HEK293 (cell line): Measurements from ENCODE around the gene MYH7B.

Source experiments
- GLIS1 ChIP-seq: fragments of 450-650 bp; formaldehyde crosslinking; IDR thresholded peaks from 2 replicates; pipeline ENCODE4 v1.5.1; 2016; ENCODE audit warnings: missing biosample characterization, missing genetic modification characterization
- KLF17 ChIP-seq: fragments of 450-650 bp; formaldehyde crosslinking; IDR thresholded peaks from 2 replicates; pipeline ENCODE4 v1.5.1; 2016; ENCODE audit warnings: missing biosample characterization, missing genetic modification characterization
- MEIS1 ChIP-seq: sonication (generic); formaldehyde crosslinking; IDR thresholded peaks from 2 replicates; pipeline ENCODE4 v1.8.1; 2022; ENCODE audit warnings: missing genetic modification reagents, mild to moderate bottlenecking, borderline replicate concordance
- TCF7L2 ChIP-seq: IDR thresholded peaks from 2 replicates; pipeline ENCODE4 v1.6.1; 2011; ENCODE audit warnings: low read depth, mild to moderate bottlenecking, inconsistent platforms, low read length, moderate library complexity, borderline replicate concordance
- ZBTB1 ChIP-seq: fragments of 450-650 bp; formaldehyde crosslinking; IDR thresholded peaks from 2 replicates; pipeline ENCODE4 v1.5.1; 2016; ENCODE audit warnings: missing biosample characterization, missing genetic modification characterization
- ZBTB10 ChIP-seq: fragments of 450-650 bp; formaldehyde crosslinking; IDR thresholded peaks from 2 replicates; pipeline ENCODE4 v1.5.1; 2016; ENCODE audit warnings: missing biosample characterization, missing genetic modification characterization
- ZBTB49 ChIP-seq: fragments of 450-650 bp; formaldehyde crosslinking; IDR thresholded peaks from 2 replicates; pipeline ENCODE4 v1.5.1; 2016; ENCODE audit warnings: missing biosample characterization, missing genetic modification characterization, low read depth
- ZBTB8A ChIP-seq: fragments of 450-650 bp; formaldehyde crosslinking; IDR thresholded peaks from 2 replicates; pipeline ENCODE4 v1.5.1; 2016; ENCODE audit warnings: missing biosample characterization, missing genetic modification characterization
- ZFP41 ChIP-seq: fragments of 450-650 bp; formaldehyde crosslinking; IDR thresholded peaks from 2 replicates; pipeline ENCODE4 v1.5.1; 2016; ENCODE audit warnings: missing biosample characterization, missing genetic modification characterization, borderline replicate concordance
- ZIC2 ChIP-seq: fragments of 450-650 bp; formaldehyde crosslinking; IDR thresholded peaks from 2 replicates; pipeline ENCODE4 v1.5.1; 2016; ENCODE audit warnings: missing biosample characterization, missing genetic modification characterization
- ZNF174 ChIP-seq: fragments of 450-650 bp; formaldehyde crosslinking; IDR thresholded peaks from 2 replicates; pipeline ENCODE4 v1.5.0; 2017; ENCODE audit warnings: missing biosample characterization, mild to moderate bottlenecking, missing genetic modification characterization
- ZNF18 ChIP-seq: fragments of 450-650 bp; formaldehyde crosslinking; IDR thresholded peaks from 2 replicates; pipeline ENCODE4 v1.5.1; 2016; ENCODE audit warnings: missing biosample characterization, missing genetic modification characterization
- ZNF184 ChIP-seq: fragments of 450-650 bp; IDR thresholded peaks from 2 replicates; pipeline ENCODE4 v1.5.1; 2018; ENCODE audit warnings: missing biosample characterization, mild to moderate bottlenecking, missing genetic modification characterization
- ZNF23 ChIP-seq: fragments of 450-650 bp; formaldehyde crosslinking; IDR thresholded peaks from 2 replicates; pipeline ENCODE4 v1.5.1; 2016; ENCODE audit warnings: missing biosample characterization, missing genetic modification characterization, borderline replicate concordance
- ZNF280C ChIP-seq: fragments of 450-650 bp; formaldehyde crosslinking; IDR thresholded peaks from 2 replicates; pipeline ENCODE4 v1.5.1; 2016; ENCODE audit warnings: missing biosample characterization, missing genetic modification characterization
- ZNF362 ChIP-seq: fragments of 450-650 bp; formaldehyde crosslinking; IDR thresholded peaks from 2 replicates; pipeline ENCODE4 v1.5.1; 2016; ENCODE audit warnings: missing biosample characterization, missing genetic modification characterization
- ZNF433 ChIP-seq: fragments of 450-650 bp; formaldehyde crosslinking; IDR thresholded peaks from 2 replicates; pipeline ENCODE4 v1.5.1; 2016; ENCODE audit warnings: missing biosample characterization, missing genetic modification characterization, low read depth
- ZNF514 ChIP-seq: fragments of 450-650 bp; formaldehyde crosslinking; IDR thresholded peaks from 2 replicates; pipeline ENCODE4 v1.5.1; 2016; ENCODE audit warnings: missing biosample characterization, missing genetic modification characterization
- ZNF530 ChIP-seq: fragments of 450-650 bp; formaldehyde crosslinking; IDR thresholded peaks from 2 replicates; pipeline ENCODE4 v1.5.1; 2016; ENCODE audit warnings: low read depth, missing biosample characterization, missing genetic modification characterization
- ZNF596 ChIP-seq: fragments of 450-650 bp; IDR thresholded peaks from 2 replicates; pipeline ENCODE4 v1.5.0; 2018; ENCODE audit warnings: missing biosample characterization, mild to moderate bottlenecking, missing genetic modification characterization, moderate library complexity
- ZNF621 ChIP-seq: fragments of 450-650 bp; formaldehyde crosslinking; IDR thresholded peaks from 2 replicates; pipeline ENCODE4 v1.5.1; 2017; ENCODE audit warnings: missing biosample characterization, missing genetic modification characterization
- ZNF658 ChIP-seq: fragments of 450-650 bp; formaldehyde crosslinking; IDR thresholded peaks from 2 replicates; pipeline ENCODE4; 2016; ENCODE audit warnings: missing biosample characterization, missing genetic modification characterization
- ZNF776 ChIP-seq: fragments of 450-650 bp; formaldehyde crosslinking; IDR thresholded peaks from 2 replicates; pipeline ENCODE4 v1.5.0; 2017; ENCODE audit warnings: missing biosample characterization, missing genetic modification characterization, borderline replicate concordance
- ZNF777 ChIP-seq: fragments of 450-650 bp; formaldehyde crosslinking; IDR thresholded peaks from 2 replicates; pipeline ENCODE4 v1.5.1; 2017; ENCODE audit warnings: missing biosample characterization, missing genetic modification characterization, borderline replicate concordance

MYH7B gene

GRCh38 chr20:34955231-34956040, at the start of gene MYH7B, which contains the start of gene GSS (continued):
- TF ChIP-seq KLF17 (tag by site-specific recombination) (peak; percentile 13; the same call in 1 of the 2 replicates), ZBTB10 (peak; percentile 51), ZNF184 (tag by site-specific recombination) (no peak), ZNF621 (tag by site-specific recombination) (no peak), ZNF433 (tag by site-specific recombination) (no peak), TCF7L2 (no peak), ZNF530 (tag by site-specific recombination) (no peak), MEIS1 (CRISPR knock-in tag) (no peak), ZBTB49 (tag by site-specific recombination) (no peak), ZBTB1 (tag by site-specific recombination) (no peak), ZNF596 (no peak), ZNF776 (tag by site-specific recombination) (no peak), ZNF777 (no peak), ZNF280C (tag by site-specific recombination) (no peak), ZNF174 (tag by site-specific recombination) (no peak), ZNF658 (tag by site-specific recombination) (no peak), ZFP41 (tag by site-specific recombination) (no peak), ZNF514 (tag by site-specific recombination) (no peak), ZNF23 (no peak; the same call in 1 of the 2 replicates), ZNF18 (0 out of 2 replicates have a peak, but pooled peaks have one; percentile 52), ZBTB8A (tag by site-specific recombination) (peak; percentile 65), GLIS1 (tag by site-specific recombination) (no peak), ZIC2 (peak; percentile 28; the same call in 1 of the 2 replicates), ZNF362 (tag by site-specific recombination) (no peak)
